NCI-H2227 treated with DMSO at 0.1 percent for 48 hours (cell line): ENCODE results near the gene HOOK1.

Source experiments
- DNase-seq: peaks from one replicate; lab custom pipeline; 2025; lab: John Stamatoyannopoulos, UW

HOOK1 gene

GRCh38 chr1:59814901-59815825 is at the start of gene HOOK1:
Gene HOOK1, plus strand, starts transcription at chr1:59814949. Its CDS starts 169 bp downstream, at chr1:59815118.
- DNase-seq: no peak

- no peak for DNase-seq
These were observed 49.6 kb upstream of the HOOK1 start for GRCh38 chr1:59765011-59765730.

GRCh38 chr1:59766227-59766855 is 48.4 kb upstream of the HOOK1 start:
- DNase-seq: no peak

GRCh38 chr1:59767119-59767518 is 47.6 kb upstream of the HOOK1 start:
- DNase-seq: no peak

GRCh38 chr1:59768792-59769735 is 45.7 kb upstream of the HOOK1 start:
- no peak for DNase-seq

- no peak for DNase-seq
These were observed 45.0 kb upstream of the HOOK1 start for GRCh38 chr1:59769736-59770095.

GRCh38 chr1:59771361-59771760 is 43.4 kb upstream of the HOOK1 start:
- no peak for DNase-seq

- DNase-seq: no peak
These were observed 39.3 kb upstream of the HOOK1 start for GRCh38 chr1:59775480-59775879.

GRCh38 chr1:59776960-59777852 is 37.5 kb upstream of the HOOK1 start:
- DNase-seq: no peak

GRCh38 chr1:59779949-59780348 is 34.8 kb upstream of the HOOK1 start:
- no peak for DNase-seq

GRCh38 chr1:59788825-59789224 is 25.9 kb upstream of the HOOK1 start:
- no peak for DNase-seq

GRCh38 chr1:59798600-59798999 is 16.1 kb upstream of the HOOK1 start:
- DNase-seq: no peak

- no peak for DNase-seq
These were observed 11.2 kb upstream of the HOOK1 start for GRCh38 chr1:59803458-59804038.

- no peak for DNase-seq
These were observed 10.4 kb upstream of the HOOK1 start for GRCh38 chr1:59804301-59804700.

GRCh38 chr1:59805554-59805953 is 9.2 kb upstream of the HOOK1 start:
- DNase-seq: no peak

GRCh38 chr1:59814180-59814900 is 409 bp upstream of the HOOK1 start:
- DNase-seq: peak; percentile 98

- DNase-seq: peak; percentile 8
These were observed 1.1 kb downstream of the HOOK1 start for GRCh38 chr1:59815892-59816291.

GRCh38 chr1:59816318-59816878 is 1.6 kb downstream of the HOOK1 start:
- no peak for DNase-seq
